HepG2 (cell line): ENCODE data around the gene PKP3. TPM values are rescaled to one million over a fixed set of nuclear protein-coding genes. Genes with fewer than 3 reads are reported as not detected.
A peak's percentile ranks its signal among the peaks of the same experiment; 100 is the strongest.

Experiments used
- ATF3 ChIP-seq: sonication (generic); formaldehyde crosslinking; IDR thresholded peaks from 2 replicates; pipeline ENCODE4 v1.4.0; 2020; ENCODE audit warnings: missing genetic modification reagents
- ATF7 ChIP-seq, 2 experiments: fragments of 450-650 bp in 1 of 2; sonication (generic) in 1 of 2; formaldehyde crosslinking in 1 of 2; IDR thresholded peaks; 2 replicates each; pipeline versions ENCODE4 v1.4.0 to v1.6.1; 2016 to 2020; ENCODE audit warnings: antibody characterized with exemption in 1 of 2, mild to moderate bottlenecking in 1 of 2, missing genetic modification reagents in 1 of 2
- E2F1 ChIP-seq: sonication (generic); formaldehyde crosslinking; IDR thresholded peaks from 2 replicates; pipeline ENCODE4 v1.5.0; 2020; ENCODE audit warnings: missing genetic modification reagents
- ESRRA ChIP-seq: sonication (generic); formaldehyde crosslinking; IDR thresholded peaks from 2 replicates; pipeline ENCODE4 v1.5.1; 2020; ENCODE audit warnings: mild to moderate bottlenecking, low read depth, missing genetic modification reagents
- FOXP1 ChIP-seq, 2 experiments: fragments of 450-650 bp in 1 of 2; IDR thresholded peaks; 2 replicates each; pipeline ENCODE4 v1.6.1; 2017 to 2018; ENCODE audit warnings: antibody characterized with exemption in 1 of 2
- KAT8 ChIP-seq: IDR thresholded peaks from 2 replicates; pipeline ENCODE4 v1.6.1; 2016; ENCODE audit warnings: missing genetic modification reagents, missing compliant biosample characterization
- MAFF ChIP-seq: IDR thresholded peaks from 2 replicates; pipeline ENCODE4 v1.6.1; 2011; ENCODE audit warnings: low read depth, low read length, improper control_type of control experiment
- NCOA1 ChIP-seq: sonication (generic); formaldehyde crosslinking; IDR thresholded peaks from 2 replicates; pipeline ENCODE4 v1.9.0; 2021; ENCODE audit warnings: missing genetic modification reagents
- NFE2 ChIP-seq: sonication (generic); formaldehyde crosslinking; IDR thresholded peaks from 2 replicates; pipeline ENCODE4 v1.4.0; 2020; ENCODE audit warnings: missing genetic modification reagents
- PATZ1 ChIP-seq: sonication (generic); formaldehyde crosslinking; IDR thresholded peaks from 2 replicates; pipeline ENCODE4 v1.4.0; 2020; ENCODE audit warnings: missing genetic modification reagents
- RBM22 ChIP-seq: fragments of 200-400 bp; formaldehyde crosslinking; optimal IDR thresholded peaks from 2 replicates; pipeline ENCODE3; 2017; ENCODE audit warnings: mild to moderate bottlenecking, low read length, moderate library complexity
- RCOR2 ChIP-seq: IDR thresholded peaks from 2 replicates; pipeline ENCODE4 v1.6.1; 2016; ENCODE audit warnings: missing biosample characterization, missing genetic modification reagents
- RELA ChIP-seq: sonication (generic); formaldehyde crosslinking; IDR thresholded peaks from 2 replicates; pipeline ENCODE4 v1.4.0; 2020; ENCODE audit warnings: missing genetic modification reagents
- TCF7 ChIP-seq: sonication (generic); IDR thresholded peaks from 2 replicates; pipeline ENCODE4 v1.6.1; 2016; ENCODE audit warnings: antibody characterized with exemption, low read depth
- ZNF180 ChIP-seq: sonication (generic); formaldehyde crosslinking; IDR thresholded peaks from 2 replicates; pipeline ENCODE4 v1.4.0; 2020; ENCODE audit warnings: low read depth, missing genetic modification reagents, borderline replicate concordance
- ZNF251 ChIP-seq: sonication (generic); formaldehyde crosslinking; IDR thresholded peaks from 2 replicates; pipeline ENCODE4 v1.9.0; 2021; ENCODE audit warnings: mild to moderate bottlenecking, missing genetic modification reagents
- ZNF331 ChIP-seq: sonication (generic); formaldehyde crosslinking; IDR thresholded peaks from 2 replicates; pipeline ENCODE4 v1.4.0; 2020; ENCODE audit warnings: missing genetic modification reagents
- ZNF367 ChIP-seq: sonication (generic); formaldehyde crosslinking; IDR thresholded peaks from 2 replicates; pipeline ENCODE4 v1.4.0; 2020; ENCODE audit warnings: missing genetic modification reagents, borderline replicate concordance
- ZNF746 ChIP-seq: sonication (generic); formaldehyde crosslinking; IDR thresholded peaks from 2 replicates; pipeline ENCODE4 v1.8.0; 2022; ENCODE audit warnings: mild to moderate bottlenecking, missing genetic modification reagents
- ZSCAN30 ChIP-seq: sonication (generic); formaldehyde crosslinking; IDR thresholded peaks from 2 replicates; pipeline ENCODE4 v1.5.0; 2020; ENCODE audit warnings: mild to moderate bottlenecking, missing genetic modification reagents
- polyA plus RNA-seq, 8 experiments: library from polyadenylated mRNA; depleted of rRNA in 3 of 8; stranded (reverse) in 7 of 8; unstranded in 1 of 8; fragments of >200 nt; fragmentation: Illumina TruSeq in 4 of 8; extraction: Trizol in 4 of 8; gene quantifications; 2 replicates each; pipeline versions ENCODE4 v1.2.1 to v1.2.3, GENCODE V29; 2011 to 2016; ENCODE audit warnings: low read depth in 4 of 8, missing spikeins in 1 of 8, mixed read lengths in 1 of 8; ENCODE audit not compliant: insufficient read depth in 1 of 8
- total RNA-seq, 5 experiments: library from RNA; depleted of rRNA; stranded (reverse); fragments of >200 nt; fragmentation: Illumina TruSeq; extraction: Trizol; gene quantifications; 2 replicates each; pipeline ENCODE4 v1.2.3, GENCODE V29; 2016; ENCODE audit warnings: low read depth in 1 of 5
- TF ChIP-seq, protein P1 (sequence below): sonication (generic); formaldehyde crosslinking; IDR thresholded peaks from 2 replicates; pipeline ENCODE4 v1.8.1; 2023; ENCODE audit warnings: mild to moderate bottlenecking, missing genetic modification reagents
- TF ChIP-seq, protein P2 (sequence below): sonication (generic); formaldehyde crosslinking; IDR thresholded peaks from 2 replicates; pipeline ENCODE4 v1.4.0; 2020; ENCODE audit warnings: missing genetic modification reagents
- TF ChIP-seq, protein P3 (sequence below): sonication (generic); formaldehyde crosslinking; IDR thresholded peaks from 2 replicates; pipeline ENCODE4 v1.4.0; 2020; ENCODE audit warnings: missing genetic modification reagents

Gene PKP3
- total and polyA plus RNA-seq, 2 of the 13 experiments (the other 11 are each of a cell fraction or from before 2014, with no cell fraction given) = 18.0 to 28.7 TPM

GRCh38 chr11:396948-397548 is 3.0 kb downstream of the PKP3 start (continued):
- TF ChIP-seq PATZ1 (CRISPR knock-in tag) = peak; percentile 78
- TF ChIP-seq RCOR2 (CRISPR knock-in tag) = no peak
- TF ChIP-seq, protein P1, sequence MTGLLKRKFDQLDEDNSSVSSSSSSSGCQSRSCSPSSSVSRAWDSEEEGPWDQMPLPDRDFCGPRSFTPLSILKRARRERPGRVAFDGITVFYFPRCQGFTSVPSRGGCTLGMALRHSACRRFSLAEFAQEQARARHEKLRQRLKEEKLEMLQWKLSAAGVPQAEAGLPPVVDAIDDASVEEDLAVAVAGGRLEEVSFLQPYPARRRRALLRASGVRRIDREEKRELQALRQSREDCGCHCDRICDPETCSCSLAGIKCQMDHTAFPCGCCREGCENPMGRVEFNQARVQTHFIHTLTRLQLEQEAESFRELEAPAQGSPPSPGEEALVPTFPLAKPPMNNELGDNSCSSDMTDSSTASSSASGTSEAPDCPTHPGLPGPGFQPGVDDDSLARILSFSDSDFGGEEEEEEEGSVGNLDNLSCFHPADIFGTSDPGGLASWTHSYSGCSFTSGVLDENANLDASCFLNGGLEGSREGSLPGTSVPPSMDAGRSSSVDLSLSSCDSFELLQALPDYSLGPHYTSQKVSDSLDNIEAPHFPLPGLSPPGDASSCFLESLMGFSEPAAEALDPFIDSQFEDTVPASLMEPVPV (CRISPR knock-in tag) = peak; percentile 59; the same call in 1 of the 2 replicates
- no peak for TF ChIP-seq NFE2 (CRISPR knock-in tag)
- TF ChIP-seq KAT8 (CRISPR knock-in tag) = peak; percentile 50; the same call in 1 of the 2 replicates
- TF ChIP-seq, protein P2, sequence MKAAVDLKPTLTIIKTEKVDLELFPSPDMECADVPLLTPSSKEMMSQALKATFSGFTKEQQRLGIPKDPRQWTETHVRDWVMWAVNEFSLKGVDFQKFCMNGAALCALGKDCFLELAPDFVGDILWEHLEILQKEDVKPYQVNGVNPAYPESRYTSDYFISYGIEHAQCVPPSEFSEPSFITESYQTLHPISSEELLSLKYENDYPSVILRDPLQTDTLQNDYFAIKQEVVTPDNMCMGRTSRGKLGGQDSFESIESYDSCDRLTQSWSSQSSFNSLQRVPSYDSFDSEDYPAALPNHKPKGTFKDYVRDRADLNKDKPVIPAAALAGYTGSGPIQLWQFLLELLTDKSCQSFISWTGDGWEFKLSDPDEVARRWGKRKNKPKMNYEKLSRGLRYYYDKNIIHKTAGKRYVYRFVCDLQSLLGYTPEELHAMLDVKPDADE (CRISPR knock-in tag) = no peak
- TF ChIP-seq MAFF = no peak
- TF ChIP-seq FOXP1 (IDR thresholded peaks at IDR 0.05) = no peak
- TF ChIP-seq FOXP1 (CRISPR knock-in tag; IDR thresholded peaks at IDR 0.05) = no peak
- no peak for TF ChIP-seq ZNF367 (CRISPR knock-in tag)
- TF ChIP-seq RBM22 = no peak
- peak; percentile 16; the same call in 1 of the 2 replicates for TF ChIP-seq ZNF331 (CRISPR knock-in tag)
- TF ChIP-seq ESRRA = 0 out of 2 replicates have a peak, but pooled peaks have one; percentile 15
- TF ChIP-seq TCF7 = no peak
- 0 out of 2 replicates have a peak, but pooled peaks have one; percentile 33 for TF ChIP-seq ZNF746 (CRISPR knock-in tag)
- TF ChIP-seq ATF7 (IDR thresholded peaks at IDR 0.05) = no peak
- no peak for TF ChIP-seq ATF7 (CRISPR knock-in tag; IDR thresholded peaks at IDR 0.05)
- TF ChIP-seq, protein P3, sequence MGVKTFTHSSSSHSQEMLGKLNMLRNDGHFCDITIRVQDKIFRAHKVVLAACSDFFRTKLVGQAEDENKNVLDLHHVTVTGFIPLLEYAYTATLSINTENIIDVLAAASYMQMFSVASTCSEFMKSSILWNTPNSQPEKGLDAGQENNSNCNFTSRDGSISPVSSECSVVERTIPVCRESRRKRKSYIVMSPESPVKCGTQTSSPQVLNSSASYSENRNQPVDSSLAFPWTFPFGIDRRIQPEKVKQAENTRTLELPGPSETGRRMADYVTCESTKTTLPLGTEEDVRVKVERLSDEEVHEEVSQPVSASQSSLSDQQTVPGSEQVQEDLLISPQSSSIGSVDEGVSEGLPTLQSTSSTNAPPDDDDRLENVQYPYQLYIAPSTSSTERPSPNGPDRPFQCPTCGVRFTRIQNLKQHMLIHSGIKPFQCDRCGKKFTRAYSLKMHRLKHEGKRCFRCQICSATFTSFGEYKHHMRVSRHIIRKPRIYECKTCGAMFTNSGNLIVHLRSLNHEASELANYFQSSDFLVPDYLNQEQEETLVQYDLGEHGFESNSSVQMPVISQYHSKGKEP (CRISPR knock-in tag) = no peak
- TF ChIP-seq ZNF180 (CRISPR knock-in tag) = no peak
- no peak for TF ChIP-seq ZSCAN30 (CRISPR knock-in tag)
- TF ChIP-seq E2F1 (CRISPR knock-in tag) = no peak
- TF ChIP-seq NCOA1 (CRISPR knock-in tag) = no peak
- no peak for TF ChIP-seq ATF3 (CRISPR knock-in tag)
- no peak for TF ChIP-seq ZNF251 (CRISPR knock-in tag)
- no peak for TF ChIP-seq RELA (CRISPR knock-in tag)
